A673 (cell line): ENCODE data around the gene NR1H3. TPM values are rescaled to one million over a fixed set of nuclear protein-coding genes. Genes with fewer than 3 reads are reported as not detected.

Experiments used
- BruUV-seq: library from RNA; stranded (reverse); fragments of 400-500 nt; replicated peaks from 2 replicates; lab custom pipeline; 2021; lab: Mats Ljungman, UMichigan
- CTCF ChIA-PET: fragments of 300-600 bp; sonication (Branson Sonifier 250); formaldehyde crosslinking; loops from one replicate; lab custom pipeline; 2022; ENCODE audit warnings: antibody characterized with exemption; lab: Charles Lee
- POLR2A ChIA-PET: fragments of 300-600 bp; sonication (Branson Sonifier 250); formaldehyde crosslinking; loops from one replicate; lab custom pipeline; 2022; ENCODE audit warnings: antibody characterized with exemption; ENCODE audit not compliant: low non-redundant PET; lab: Charles Lee
- DNase-seq: peaks from one replicate; pipeline ENCODE4 v3.0.0-alpha.2; 2015; ENCODE audit warnings: low spot score
- H3K27ac ChIP-seq: fragments of 200-600 bp; sonication (generic); 2 replicates; pipeline ENCODE4 v1.5.1; 2016; ENCODE audit warnings: mixed run types, low read depth, mild to moderate bottlenecking, mixed read lengths, antibody characterized with exemption, low read length; ENCODE audit not compliant: poor library complexity, severe bottlenecking
- H3K27me3 ChIP-seq: fragments of 200-600 bp; sonication (generic); replicated peaks from 2 replicates; pipeline ENCODE4 v1.6.1; 2017; ENCODE audit warnings: mixed run types, low read depth, mild to moderate bottlenecking, mixed read lengths, antibody characterized with exemption, low read length; ENCODE audit not compliant: insufficient read depth, poor library complexity
- H3K36me3 ChIP-seq: fragments of 200-600 bp; sonication (generic); 2 replicates; pipeline ENCODE4 v1.6.1; 2016; ENCODE audit warnings: mixed run types, mild to moderate bottlenecking, mixed read lengths, antibody characterized with exemption, low read length; ENCODE audit not compliant: insufficient read depth, poor library complexity, severe bottlenecking
- H3K4me1 ChIP-seq: fragments of 200-600 bp; sonication (generic); 2 replicates; pipeline ENCODE4 v1.6.1; 2017; ENCODE audit warnings: mixed run types, mild to moderate bottlenecking, mixed read lengths, antibody characterized with exemption, low read length; ENCODE audit not compliant: insufficient read depth, poor library complexity, severe bottlenecking
- H3K4me3 ChIP-seq: fragments of 200-600 bp; sonication (generic); 2 replicates; pipeline ENCODE4 v1.5.1; 2016; ENCODE audit warnings: low read depth, mixed run types, mild to moderate bottlenecking, mixed read lengths, low read length; ENCODE audit not compliant: poor library complexity, severe bottlenecking
- H3K9me3 ChIP-seq: fragments of 200-600 bp; sonication (generic); 2 replicates; pipeline ENCODE4 v1.6.1; 2016; ENCODE audit warnings: mixed run types, low read depth, mild to moderate bottlenecking, mixed read lengths, antibody characterized with exemption, low read length; ENCODE audit not compliant: poor library complexity, severe bottlenecking
- CTCF ChIP-seq: fragments of 300-800, 200-600 bp; sonication (generic); conservative IDR thresholded peaks from 2 replicates; pipeline ENCODE4 v1.5.1; 2017; ENCODE audit warnings: low read depth, mild to moderate bottlenecking, antibody characterized with exemption, low read length, moderate library complexity, mixed read lengths
- EZH2 ChIP-seq: fragments of 200-600 bp; sonication (generic); IDR thresholded peaks from 2 replicates; pipeline ENCODE4 v1.6.1; 2017; ENCODE audit warnings: borderline replicate concordance, low read depth, mild to moderate bottlenecking, mixed read lengths, antibody characterized with exemption, low read length; ENCODE audit not compliant: poor library complexity, severe bottlenecking
- intact Hi-C: fragments of 100-400 bp; cut with micrococcal nuclease; formaldehyde crosslinking; loops from one replicate; pipeline ENCODE4 v1.10.0; 2022; ENCODE audit not compliant: unreplicated experiment
- total RNA-seq: library from RNA; stranded (reverse); gene quantifications from 2 replicates; pipeline ENCODE4 v1.2.3, GENCODE V29; 2021

The NR1H3 gene
- total RNA-seq, 1 experiment from 2014 or later: 14.5 TPM

GRCh38 chr11:47271961-47272661, 14.3 kb downstream of the NR1H3 start:
- TF ChIP-seq EZH2 (no peak), CTCF (no peak)
- Histone ChIP-seq H3K36me3 (peaks cover 28% of the 10 kb centered on the region), H3K9me3 (no peaks in the 10 kb centered on the region), H3K4me3 (peak overlapping the region; percentile 65), H3K4me1 (peaks cover 31% of the 10 kb centered on the region), H3K27ac (no peak overlapping the region), H3K27me3 (no peaks in the 10 kb centered on the region)
- ChIA-PET CTCF (no interaction called here), POLR2A (interaction anchor here (0.5 kb wide), 1 partner anchor 186 kb away, joined by 5 read pairs; no protein-coding TSS in a partner anchor)
- intact Hi-C loops: loop anchor here (5.0 kb wide), 2 partner anchors 35 to 50 kb away; no protein-coding TSS in a partner anchor
- no peak for DNase-seq
- BruUV-seq: no TSS peak

- TF ChIP-seq EZH2 (no peak), CTCF (no peak)
- intact Hi-C loops: loop anchor here (5.0 kb wide), 2 partner anchors 35 to 50 kb away; no protein-coding TSS in a partner anchor
- no peaks in the 10 kb centered on the region for H3K27me3 ChIP-seq
- H3K36me3 ChIP-seq: peaks cover 34% of the 10 kb centered on the region
- CTCF ChIA-PET: interaction anchor here (0.7 to 0.9 kb wide), 3 partner anchors 13 to 93 kb away, joined by 3 to 4 read pairs (median 3); no protein-coding TSS in a partner anchor
- no peaks in the 10 kb centered on the region for H3K9me3 ChIP-seq
- POLR2A ChIA-PET: interaction anchor here (0.5 kb wide), 2 partner anchors 37 to 187 kb away, joined by 5 to 10 read pairs; no protein-coding TSS in a partner anchor
- peaks cover 30% of the 10 kb centered on the region for H3K4me1 ChIP-seq
- no peak overlapping the region for H3K4me3 ChIP-seq
- H3K27ac ChIP-seq: no peak overlapping the region
- DNase-seq: peak; percentile 53
- no TSS peak for BruUV-seq
Observed at GRCh38 chr11:47272706-47273105, 14.9 kb downstream of the NR1H3 start.

- intact Hi-C loops: loop anchor here (5.0 kb wide), 2 partner anchors 33 to 48 kb away; no protein-coding TSS in a partner anchor
- no peaks in the 10 kb centered on the region for H3K9me3 ChIP-seq
- H3K36me3 ChIP-seq: peaks cover 54% of the 10 kb centered on the region
- H3K4me3 ChIP-seq: no peak overlapping the region
- no TSS peak for BruUV-seq
- TF ChIP-seq EZH2 (no peak), CTCF (no peak)
- CTCF ChIA-PET: interaction anchor here (0.6 kb wide), 1 partner anchor 358 kb away, joined by 5 read pairs; no protein-coding TSS in a partner anchor
- H3K27me3 ChIP-seq: no peaks in the 10 kb centered on the region
- no peak overlapping the region for H3K27ac ChIP-seq
- DNase-seq: no peak
- POLR2A ChIA-PET: interaction anchor here (0.6 kb wide), 1 partner anchor 49 kb away, joined by 14 read pairs; no protein-coding TSS in a partner anchor
- H3K4me1 ChIP-seq: peaks cover 15% of the 10 kb centered on the region
Observed at GRCh38 chr11:47274495-47275235, 16.9 kb downstream of the NR1H3 start.
